HL-60/S4 (cell line): ENCODE measurements around the gene DCAKD.

Experiments used
- in situ Hi-C: fragments of 300-500 bp; cut with MboI; formaldehyde crosslinking; loops from 2 replicates; pipeline ENCODE4 v1.14.3; 2022; ENCODE audit warnings: low sequenced_read_pairs

DCAKD gene, protein sequence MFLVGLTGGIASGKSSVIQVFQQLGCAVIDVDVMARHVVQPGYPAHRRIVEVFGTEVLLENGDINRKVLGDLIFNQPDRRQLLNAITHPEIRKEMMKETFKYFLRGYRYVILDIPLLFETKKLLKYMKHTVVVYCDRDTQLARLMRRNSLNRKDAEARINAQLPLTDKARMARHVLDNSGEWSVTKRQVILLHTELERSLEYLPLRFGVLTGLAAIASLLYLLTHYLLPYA

DNA sequence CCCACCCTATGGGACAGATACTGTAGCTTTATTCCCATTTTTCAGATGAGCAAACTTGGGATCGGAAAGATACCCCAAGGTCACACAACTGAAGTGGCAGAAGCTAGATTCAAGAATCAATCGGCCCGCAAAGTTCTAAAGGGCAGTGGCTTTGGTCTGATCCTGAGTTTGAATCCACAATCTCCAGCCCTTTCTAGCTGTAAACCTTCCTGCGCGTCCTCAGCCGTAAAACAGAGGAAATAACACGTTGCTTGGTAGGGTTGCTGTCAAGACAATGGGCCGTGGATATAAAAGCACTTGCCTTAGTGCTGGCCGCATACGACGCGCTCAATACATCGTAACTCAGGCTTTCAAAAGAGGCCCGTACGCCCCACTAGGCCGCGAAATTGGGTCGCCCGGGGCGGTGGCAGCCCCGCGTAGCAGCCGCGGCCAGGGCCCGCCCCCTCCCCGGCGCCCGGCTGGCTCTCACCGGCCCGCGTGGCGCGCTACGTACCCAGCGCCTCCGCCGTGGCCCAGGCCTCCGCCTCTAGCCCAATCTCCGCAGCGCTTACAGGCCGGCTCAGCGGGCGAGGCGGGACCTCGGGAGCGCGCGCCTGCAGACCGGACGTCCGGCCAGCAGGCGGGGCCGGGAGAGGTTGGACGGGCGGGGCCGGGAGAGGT lies at the start of gene DCAKD:
Gene DCAKD, minus strand, starts transcription at position 573 of the 660 bp plus-strand sequence. CDS start 16,747 bp downstream, outside the sequence.
- in situ Hi-C loops = no loop called here

DNA sequence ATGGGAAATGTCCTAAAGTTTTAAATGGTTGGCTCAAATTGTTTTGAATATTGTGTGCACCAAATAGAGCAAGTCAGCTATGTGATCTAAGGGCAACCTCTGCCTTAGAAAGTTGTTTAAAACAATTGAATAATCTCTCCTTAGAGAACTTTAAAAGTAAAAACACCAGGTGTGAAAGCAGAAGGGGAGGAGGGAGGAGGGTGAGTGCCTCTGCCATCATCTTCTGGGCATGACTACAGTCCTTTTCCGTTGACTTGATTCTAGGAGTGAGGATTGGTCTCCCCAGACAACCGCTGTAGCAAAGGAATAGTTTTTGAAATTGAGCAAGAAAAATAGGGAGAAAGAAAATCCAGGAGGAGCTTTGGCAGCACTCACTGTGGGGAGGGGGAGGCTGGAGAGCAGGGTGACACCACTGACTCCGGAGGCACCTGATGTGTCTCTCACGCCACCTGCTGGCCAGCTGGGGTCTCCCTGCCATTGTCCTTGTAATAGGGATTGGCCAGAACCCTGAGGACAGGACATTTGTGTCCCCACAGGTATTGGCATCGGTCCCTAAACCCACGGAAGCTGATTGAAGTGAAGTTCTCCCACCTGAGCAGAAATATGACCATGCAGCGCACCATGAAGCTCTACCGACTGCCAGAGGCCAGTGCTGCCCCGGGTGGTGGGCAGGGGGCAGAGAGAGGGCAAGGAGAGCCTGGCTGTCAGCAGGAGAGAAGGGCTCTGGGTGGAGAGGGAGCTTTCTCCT lies 47.6 kb upstream of the DCAKD start:
- in situ Hi-C loops = no loop called here

DNA sequence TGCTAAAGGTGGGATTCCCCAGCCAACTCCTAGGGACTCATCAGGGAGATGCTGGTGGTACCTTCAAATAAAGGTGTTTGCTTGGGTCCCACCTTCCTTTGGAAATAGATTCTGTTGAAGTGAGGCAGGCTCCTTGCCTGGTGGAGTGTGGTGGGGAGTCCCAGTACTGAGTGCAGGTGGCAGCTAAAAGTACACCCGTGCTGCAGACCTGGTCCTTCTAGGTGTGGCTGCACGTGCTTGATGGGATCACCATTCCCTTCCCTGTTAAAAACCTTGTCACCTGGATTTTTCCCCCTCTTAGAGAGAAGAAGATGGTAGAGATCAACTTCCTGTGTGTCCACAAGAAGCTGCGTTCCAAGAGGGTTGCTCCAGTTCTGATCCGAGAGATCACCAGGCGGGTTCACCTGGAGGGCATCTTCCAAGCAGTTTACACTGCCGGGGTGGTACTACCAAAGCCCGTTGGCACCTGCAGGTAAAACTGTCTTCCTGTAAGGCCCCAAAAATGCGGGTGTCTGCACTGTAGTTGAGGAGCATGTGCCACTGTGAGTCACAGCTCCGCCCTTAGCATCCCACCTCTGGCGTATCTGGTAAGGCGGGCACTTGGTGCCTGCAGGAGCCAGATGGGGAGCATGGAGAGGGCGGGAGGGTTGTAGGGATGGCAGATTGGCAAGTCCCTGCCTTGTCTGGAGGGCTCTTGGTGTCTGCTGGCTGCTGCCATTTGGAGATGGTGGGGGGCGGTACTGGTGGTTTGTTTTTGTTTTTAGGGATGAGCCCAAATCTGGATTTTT lies 46.8 kb upstream of the DCAKD start:
- in situ Hi-C loops = no loop called here

DNA sequence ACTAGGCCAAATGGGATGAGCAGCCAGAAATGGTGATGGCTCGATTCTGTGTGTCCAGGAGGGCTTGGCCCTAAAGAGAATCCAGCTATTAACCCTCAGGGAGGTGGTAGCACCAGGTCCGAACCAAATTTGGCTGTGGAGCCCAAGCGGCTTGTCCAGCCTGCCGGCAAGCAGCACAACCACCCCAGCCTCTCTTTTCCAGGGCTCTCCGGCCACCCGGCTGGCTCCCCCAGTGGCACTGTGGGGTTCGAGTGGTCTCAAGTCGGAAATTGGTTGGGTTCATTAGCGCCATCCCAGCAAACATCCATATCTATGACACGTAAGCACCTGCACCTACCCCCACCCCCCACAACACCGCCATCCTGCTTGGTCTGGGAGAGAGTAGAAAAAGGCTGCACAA lies 45.5 kb upstream of the DCAKD start:
- in situ Hi-C loops = no loop called here

DNA sequence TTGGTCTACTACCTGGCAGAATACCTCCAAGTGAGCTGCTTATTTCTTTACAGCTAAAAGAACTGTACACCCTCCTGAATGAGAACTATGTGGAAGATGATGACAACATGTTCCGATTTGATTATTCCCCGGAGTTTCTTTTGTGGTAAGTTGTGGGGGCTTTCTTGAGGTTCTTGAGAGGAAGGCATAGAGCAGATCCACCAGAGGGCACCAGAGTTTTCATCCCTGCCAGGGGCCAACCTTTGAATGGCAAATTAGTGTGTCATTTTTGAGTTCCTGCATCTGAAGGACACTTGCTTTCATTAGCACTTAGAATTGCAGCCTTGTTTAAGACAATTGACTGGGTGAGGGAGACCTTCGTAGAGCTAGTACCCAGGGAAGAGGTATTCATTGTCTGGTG lies 44.7 kb upstream of the DCAKD start:
- in situ Hi-C loops = no loop called here

DNA sequence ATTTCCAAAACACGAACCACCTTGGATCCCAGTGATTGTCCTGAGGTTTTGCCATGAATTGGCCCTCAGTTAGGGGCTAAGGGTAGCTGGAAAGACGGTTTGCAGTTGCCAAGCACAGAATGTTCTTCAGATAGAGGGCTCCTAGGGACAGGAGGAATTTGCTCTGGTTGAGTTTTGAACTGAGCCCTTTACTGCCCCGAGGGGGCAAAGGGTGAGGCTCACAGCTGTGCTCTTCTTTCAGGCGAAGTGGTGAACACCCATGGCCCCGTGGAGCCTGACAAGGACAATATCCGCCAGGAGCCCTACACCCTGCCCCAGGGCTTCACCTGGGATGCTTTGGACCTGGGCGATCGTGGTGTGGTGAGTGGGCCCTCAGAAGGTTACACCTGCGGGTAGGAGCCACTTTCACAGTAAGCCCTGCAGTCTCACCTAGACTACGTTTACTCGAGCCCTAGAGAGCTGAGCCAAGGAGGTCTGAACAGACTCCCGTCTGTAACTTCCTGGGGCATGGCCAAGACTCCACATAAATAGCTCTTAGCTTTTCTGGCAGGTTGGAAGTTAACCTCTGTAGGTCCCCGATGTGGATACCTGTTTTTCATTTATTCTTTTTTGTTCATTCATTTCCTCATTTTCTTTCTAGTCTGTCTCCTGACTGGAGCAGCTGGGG lies 42.1 kb upstream of the DCAKD start:
- in situ Hi-C loops = no loop called here

DNA sequence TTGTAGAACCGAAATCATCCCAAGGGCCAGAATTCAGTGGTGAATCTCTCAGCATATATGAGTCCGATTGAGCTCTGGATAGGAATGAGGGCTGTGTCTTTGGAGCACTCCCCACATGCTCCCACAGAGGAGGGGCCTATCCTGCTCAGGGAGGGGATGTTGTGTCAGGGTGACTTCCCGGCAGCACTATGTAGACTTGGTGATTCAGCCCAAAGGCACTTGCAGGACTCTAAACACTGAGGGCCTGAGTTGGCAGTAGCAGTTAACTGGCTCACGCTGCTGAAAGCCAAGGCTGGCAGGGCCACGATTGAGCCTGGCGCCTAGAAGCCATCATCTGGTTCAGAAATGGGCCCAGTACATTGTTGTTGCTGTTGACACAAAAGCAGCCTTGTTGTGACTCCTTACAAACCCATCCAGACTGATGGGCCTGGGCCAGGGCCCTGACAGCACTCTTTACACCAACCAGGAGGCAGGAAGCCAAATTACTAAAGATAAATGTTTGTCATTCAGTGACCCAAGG lies 41.5 kb upstream of the DCAKD start:
- in situ Hi-C loops = no loop called here

DNA sequence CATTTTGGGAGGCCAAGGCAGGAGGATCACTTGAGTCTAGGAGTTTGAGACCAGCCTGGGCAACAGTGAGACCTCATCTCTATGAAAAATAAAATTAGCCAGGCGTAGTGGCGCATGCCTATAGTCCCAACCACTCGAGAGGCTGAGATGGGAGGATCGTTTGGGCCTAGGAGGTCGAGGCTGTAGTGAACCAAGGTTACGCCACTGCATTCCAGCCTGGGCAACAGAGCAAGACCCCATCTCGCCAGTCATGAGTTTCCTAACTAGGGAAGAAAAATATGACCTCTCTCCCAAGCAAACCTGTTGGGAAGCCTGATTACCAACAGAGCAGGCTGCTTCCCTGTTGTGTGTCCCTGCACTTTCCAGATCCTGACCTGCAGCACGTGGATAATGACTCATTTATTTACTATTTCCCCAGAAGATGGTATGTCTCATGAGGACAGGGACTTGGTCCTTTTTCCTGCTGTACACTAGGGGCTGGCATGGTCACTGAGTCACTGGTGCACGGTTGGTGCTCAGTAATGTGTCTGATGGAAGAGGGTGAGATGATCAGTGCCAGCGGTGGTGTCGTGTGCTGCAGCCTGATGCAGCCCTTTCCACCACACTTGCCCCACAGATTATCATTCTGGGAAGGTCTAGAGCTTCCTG lies 40.5 kb upstream of the DCAKD start:
- in situ Hi-C loops = no loop called here

DNA sequence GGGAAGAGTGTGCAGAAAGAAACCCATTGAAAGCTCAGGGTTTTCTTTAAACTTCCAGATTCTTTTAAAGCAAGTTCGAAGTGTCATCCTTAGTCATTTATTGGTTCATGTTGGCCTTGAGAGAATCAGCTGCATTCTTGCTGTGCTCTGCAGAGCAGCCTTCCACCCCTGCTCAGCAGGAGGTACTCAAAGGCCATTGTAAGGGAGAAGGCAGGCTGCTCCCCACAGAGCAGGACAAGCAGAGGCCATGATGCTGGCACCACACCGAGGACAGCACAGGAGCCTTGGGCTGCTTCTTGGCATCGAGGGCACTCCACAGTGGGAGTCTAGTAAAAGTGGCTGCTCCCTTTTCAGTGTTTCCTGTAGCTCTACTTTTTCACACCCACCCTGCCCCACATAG lies 39.3 kb upstream of the DCAKD start:
- in situ Hi-C loops = no loop called here

DNA sequence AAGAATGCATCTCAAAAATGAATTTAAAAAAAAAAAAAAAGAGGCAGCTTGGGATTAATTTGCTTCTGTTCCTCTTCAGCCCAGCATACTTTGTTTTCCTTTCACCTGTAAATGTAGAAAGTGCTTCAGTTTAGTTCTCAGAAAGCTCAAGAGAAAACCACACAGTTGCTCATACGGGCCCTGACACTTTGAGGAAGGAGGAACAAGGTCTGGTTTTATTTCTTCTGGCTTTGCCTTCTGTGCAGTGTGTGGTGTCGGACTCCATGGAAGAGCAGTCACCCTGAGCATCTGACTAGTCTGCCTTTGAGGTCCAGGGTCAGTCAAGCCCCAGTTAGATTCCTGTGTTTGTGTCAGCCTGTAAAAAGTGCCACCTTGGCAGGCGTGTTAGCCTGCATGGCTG lies 37.3 kb upstream of the DCAKD start:
- in situ Hi-C loops = no loop called here

DNA sequence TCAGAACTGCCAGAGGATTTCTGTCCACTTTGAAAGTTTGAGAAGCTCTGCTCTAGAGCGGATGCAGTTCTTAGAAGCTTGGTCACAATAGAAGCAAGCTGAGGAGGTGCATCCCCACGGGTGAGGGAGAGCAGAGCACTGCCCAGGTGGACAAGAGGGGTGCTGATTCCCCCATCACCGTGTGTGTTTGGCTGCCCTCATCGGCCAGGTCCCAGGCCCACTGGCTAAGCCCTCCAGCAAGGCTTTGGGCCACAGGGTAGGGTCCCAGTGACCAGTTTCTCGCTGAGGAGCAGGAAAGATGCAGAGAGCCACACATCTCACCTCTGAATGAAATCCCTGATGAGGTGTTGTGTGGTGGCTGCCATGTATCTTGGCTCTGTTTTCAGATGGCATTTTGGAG lies 36.5 kb upstream of the DCAKD start:
- in situ Hi-C loops = no loop called here

DNA sequence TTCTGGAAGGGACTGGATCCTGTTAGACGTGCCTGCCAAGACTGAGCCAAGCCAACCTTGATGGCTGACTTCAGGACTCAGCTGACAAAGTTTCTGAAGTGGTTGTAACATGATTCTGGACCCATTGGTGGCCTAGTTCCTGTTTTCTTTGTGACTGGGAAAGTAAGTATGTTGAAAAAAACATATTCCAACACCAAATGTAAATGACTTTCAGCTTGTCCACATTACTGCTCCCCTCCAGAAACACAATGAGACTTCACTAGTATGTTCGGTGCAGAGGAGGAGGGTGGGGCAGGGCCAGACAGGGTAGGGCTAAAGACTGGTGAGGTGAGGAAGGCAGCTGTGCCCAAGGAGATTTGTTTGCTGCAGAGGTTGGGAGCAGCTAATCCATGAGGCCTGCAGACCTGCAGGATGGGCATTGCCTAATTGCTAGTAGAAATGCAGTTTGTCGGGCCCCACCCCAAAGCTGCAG lies 36.1 kb upstream of the DCAKD start:
- in situ Hi-C loops = no loop called here

DNA sequence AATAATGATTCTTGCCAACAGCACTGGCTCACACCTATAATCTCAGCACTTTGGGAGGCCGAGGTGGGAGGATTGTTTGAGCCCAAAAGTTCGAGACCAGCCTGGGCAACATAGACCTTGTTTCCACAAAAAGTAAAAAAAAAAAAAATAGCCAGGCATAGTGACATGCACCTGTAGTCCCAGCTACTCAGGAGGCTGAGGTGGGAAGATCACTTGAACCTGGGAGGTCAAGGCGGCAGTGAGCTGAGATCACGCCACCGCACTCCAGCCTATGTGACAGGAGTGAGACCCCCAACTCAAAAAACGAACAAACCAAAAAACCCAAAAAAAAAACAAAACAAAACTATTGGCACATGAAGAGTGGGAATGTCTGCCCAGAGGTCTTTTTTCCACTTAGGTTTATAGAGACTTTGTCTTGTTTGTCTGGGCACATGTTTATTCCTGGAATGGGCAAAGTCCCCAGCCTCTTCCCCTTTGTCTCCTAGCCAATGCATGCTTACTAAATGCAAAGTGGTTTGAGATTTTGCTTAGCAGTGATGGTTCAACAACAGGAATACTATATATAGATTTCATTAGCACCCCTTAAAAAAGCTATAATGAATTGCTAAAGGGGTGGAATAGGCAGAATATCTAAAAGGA lies 35.6 kb upstream of the DCAKD start:
- in situ Hi-C loops = no loop called here

DNA sequence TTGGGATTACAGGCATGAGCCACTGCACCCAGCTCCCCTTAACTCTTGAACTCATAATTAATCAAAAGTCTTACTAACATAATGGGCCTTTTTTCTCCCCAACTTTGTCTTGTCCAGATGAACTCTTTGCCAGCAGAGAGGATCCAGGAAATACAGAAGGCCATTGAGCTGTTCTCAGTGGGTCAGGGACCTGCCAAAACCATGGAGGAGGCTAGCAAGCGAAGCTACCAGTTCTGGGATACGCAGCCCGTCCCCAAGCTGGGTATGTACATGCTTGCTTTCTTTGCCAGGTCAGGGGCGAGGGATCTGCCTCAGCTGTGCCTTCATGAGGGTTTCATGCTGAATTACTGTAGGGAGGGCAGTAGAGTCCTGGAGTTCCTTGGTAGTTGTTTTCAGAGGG lies 35.0 kb upstream of the DCAKD start:
- in situ Hi-C loops = no loop called here

DNA sequence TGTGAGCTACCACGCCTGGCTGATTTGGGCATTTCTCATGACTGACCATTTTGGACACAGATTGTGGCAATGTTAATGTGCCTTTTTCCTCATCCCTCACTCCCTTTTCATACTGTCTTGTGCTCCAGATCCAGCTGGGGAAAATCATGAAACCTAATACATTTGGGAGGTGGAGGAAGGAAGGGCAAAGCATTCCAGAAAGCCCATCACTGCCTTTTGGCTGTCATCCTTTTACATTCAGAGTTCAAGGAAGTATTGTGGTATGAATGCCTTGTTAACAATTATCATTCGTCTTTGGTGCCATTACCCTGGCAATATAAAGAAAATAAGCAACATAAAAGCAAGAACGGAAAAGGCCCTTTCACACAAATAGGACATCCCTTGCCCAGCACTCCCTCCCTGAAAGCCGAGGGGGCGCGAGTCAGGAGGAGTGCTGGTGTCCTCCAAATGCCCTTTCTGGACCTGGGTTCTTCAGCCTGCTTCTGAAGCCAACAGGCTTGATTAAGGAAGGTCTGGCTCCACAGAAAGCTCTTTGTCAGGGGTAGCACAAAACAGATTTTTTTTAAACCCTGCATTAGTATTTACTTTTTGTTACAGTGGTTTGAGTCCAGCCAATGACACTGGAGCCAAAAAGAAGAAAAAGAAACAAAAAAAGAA lies 29.7 kb upstream of the DCAKD start:
- in situ Hi-C loops = no loop called here

DNA sequence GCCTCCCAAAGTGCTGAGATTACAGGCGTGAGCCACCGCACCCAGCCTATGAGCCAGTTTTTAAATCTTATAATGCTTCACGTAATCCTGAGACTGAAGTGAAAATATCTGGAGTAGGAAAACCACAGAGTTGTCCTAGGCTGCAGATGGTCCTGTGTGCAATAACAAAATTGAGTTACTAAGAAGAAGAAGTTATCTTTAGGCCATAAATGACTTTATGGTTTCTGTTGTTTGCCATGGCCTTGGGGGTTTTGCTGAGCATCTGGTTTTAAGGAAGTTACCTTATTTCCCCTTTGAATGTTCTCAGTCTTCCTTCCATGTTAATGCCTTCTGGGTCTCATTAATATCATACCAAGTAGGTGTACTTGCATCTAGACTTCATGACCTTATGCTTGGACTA lies 26.2 kb upstream of the DCAKD start:
- in situ Hi-C loops = no loop called here

DNA sequence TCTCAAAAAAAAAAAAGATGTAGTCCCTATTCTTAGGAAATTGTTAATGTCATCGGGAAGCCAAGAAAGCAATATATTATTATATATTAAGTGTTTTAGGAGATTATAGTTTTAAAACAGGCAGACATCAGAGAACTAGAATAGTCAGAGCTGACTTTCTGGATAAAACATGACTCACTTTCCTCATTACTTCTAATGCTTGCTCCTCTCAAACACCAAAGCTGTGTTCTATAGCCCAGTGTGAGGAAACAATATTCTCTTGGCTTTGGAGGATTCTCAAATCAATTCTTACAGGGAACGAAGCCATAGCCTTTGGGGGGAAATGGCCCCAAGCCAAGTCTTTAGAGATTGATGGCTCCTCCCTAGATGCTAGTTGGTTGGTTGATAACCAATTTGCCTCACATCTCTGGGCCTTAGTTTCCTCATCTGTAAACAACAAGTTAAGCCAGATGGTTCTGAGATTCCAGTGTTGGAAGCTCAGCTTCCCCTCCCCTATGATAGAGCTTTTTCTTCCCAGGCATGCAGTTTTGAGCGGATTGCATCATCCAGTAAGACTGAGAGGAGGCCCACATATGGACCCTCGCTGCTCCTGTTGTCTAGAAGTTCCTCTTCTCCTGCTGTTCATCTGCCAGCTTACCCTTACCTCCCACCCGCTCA lies 22.1 kb upstream of the DCAKD start:
- in situ Hi-C loops = no loop called here

DNA sequence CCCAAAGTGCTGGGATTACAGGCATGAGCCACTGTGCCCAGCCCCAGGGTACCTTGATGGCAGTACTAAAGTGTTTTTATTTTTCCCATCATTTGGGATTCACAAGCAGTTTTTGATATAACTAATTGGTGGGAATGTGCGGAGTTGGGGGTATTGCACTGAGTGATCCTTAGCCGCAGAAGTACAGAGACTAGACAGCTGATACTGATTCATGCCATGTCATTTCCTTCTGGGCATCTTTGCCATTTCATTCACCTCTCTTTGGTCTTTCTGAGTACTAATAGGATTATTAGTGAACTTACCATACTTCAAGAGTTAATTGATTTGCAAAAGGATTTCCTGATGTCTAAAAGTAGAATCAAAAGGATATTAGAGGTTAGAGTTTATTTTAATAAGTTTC lies 19.4 kb upstream of the DCAKD start:
- in situ Hi-C loops = no loop called here

DNA sequence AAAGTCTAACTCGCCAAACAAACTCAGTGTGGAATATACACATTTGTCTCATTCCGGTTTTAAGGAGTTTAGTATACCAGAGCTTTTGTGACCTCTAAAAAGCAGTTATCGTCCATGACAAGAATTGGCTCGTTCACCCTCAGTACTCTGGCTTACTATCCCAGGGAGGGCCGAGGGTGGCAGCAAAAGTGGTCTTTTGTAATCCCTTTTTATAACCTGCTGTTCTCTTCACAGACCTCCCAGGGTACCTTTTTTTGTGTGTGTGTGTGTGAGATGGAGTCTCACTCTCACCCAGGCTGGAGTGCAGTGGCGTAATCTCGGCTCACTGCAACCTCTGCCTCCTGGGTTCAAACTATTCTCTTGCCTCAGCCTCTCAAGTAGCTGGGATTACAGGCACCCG lies 18.6 kb upstream of the DCAKD start:
- in situ Hi-C loops = no loop called here
